HCT116 (cell line): ENCODE results near the gene POP4. TPM values are rescaled to one million over a fixed set of nuclear protein-coding genes. Genes with fewer than 3 reads are reported as not detected.

Source experiments
- ATAC-seq: fragments of 200-7000 bp; cut with Tn5 transposase; 2 replicates; pipeline ENCODE4 v1.9.1; 2020; ENCODE audit warnings: mild to moderate bottlenecking, moderate library complexity
- BruUV-seq: library from RNA; stranded (reverse); fragments of 400-500 nt; replicated peaks from 2 replicates; lab custom pipeline; 2021; lab: Mats Ljungman, UMichigan
- CTCF ChIA-PET: fragments of 300-600 bp; sonication (Branson Sonifier 250); formaldehyde crosslinking; loops from one replicate; lab custom pipeline; 2021; ENCODE audit warnings: antibody characterized with exemption; lab: Charles Lee
- POLR2A ChIA-PET: fragments of 300-600, 350-600 bp; sonication (Branson Sonifier 250); formaldehyde crosslinking; loops from one replicate; lab custom pipeline; 2021; ENCODE audit warnings: antibody characterized with exemption; lab: Charles Lee
- RAD21 ChIA-PET, 2 experiments: fragments of 300-600 bp; sonication (Branson Sonifier 250); formaldehyde crosslinking; loops; one replicate each; lab custom pipeline; 2023; ENCODE audit warnings: low total read pairs in 2 of 2; ENCODE audit not compliant: uncharacterized antibody in 2 of 2, unreplicated experiment in 2 of 2, low non-redundant PET in 1 of 2; lab: Charles Lee
- DNase-seq: peaks from one replicate; pipeline ENCODE4 v3.0.0-alpha.2; 2010; ENCODE audit warnings: low read depth, low spot score
- H2AFZ ChIP-seq: fragments of 200-600 bp; shearing (Covaris generic), sonication (generic); 2 replicates; pipeline ENCODE4 v1.6.1; 2017; ENCODE audit warnings: low read depth, mixed run types, mixed read lengths, antibody characterized with exemption, low read length; ENCODE audit not compliant: poor library complexity, severe bottlenecking
- H3K27ac ChIP-seq: 2 replicates; pipeline ENCODE4 v1.5.1; 2012; ENCODE audit warnings: low read depth, low read length
- H3K27me3 ChIP-seq: fragments of 200-600 bp; sonication (generic); 2 replicates; pipeline ENCODE4 v1.6.1; 2016; ENCODE audit warnings: mixed run types, low read length, mixed read lengths; ENCODE audit not compliant: insufficient read depth
- H3K36me3 ChIP-seq, 2 experiments: fragments of 200-500 bp in 1 of 2; fragments of 200-600 bp in 1 of 2; sonication (Bioruptor generic) in 1 of 2; sonication (generic) in 1 of 2; 2 replicates each; pipeline versions ENCODE4 v1.5.1 to v1.6.1; 2014 to 2016; ENCODE audit warnings: low read length in 2 of 2, inconsistent platforms in 1 of 2, mixed read lengths in 1 of 2, mixed run types in 1 of 2; ENCODE audit not compliant: insufficient read depth in 2 of 2, control insufficient read depth in 1 of 2
- H3K4me1 ChIP-seq, 2 experiments: fragments of 200-600 bp in 1 of 2; sonication (generic) in 1 of 2; 2 replicates each; pipeline versions ENCODE4 v1.5.1 to v1.6.1; 2012 to 2017; ENCODE audit warnings: low read length in 2 of 2, inconsistent platforms in 1 of 2, mild to moderate bottlenecking in 1 of 2, mixed read lengths in 1 of 2, mixed run types in 1 of 2, moderate library complexity in 1 of 2; ENCODE audit not compliant: insufficient read depth in 2 of 2, control insufficient read depth in 1 of 2
- H3K4me2 ChIP-seq: fragments of 200-600 bp; sonication (generic); 2 replicates; pipeline ENCODE4 v1.6.1; 2017; ENCODE audit warnings: mixed run types, low read length, mixed read lengths
- H3K4me3 ChIP-seq, 2 experiments: fragments of 200-600 bp in 1 of 2; sonication (generic) in 1 of 2; replicated peaks in 1 of 2; 2 replicates each; pipeline ENCODE4 v1.5.1; 2011 to 2016; ENCODE audit warnings: low read length in 2 of 2, control low read depth in 1 of 2, low read depth in 1 of 2, mild to moderate bottlenecking in 1 of 2, mixed read lengths in 1 of 2, mixed run types in 1 of 2
- H3K79me2 ChIP-seq: fragments of 200-600 bp; sonication (generic); 2 replicates; pipeline ENCODE4 v1.6.1; 2017; ENCODE audit warnings: mild to moderate bottlenecking, mixed run types, low read length, moderate library complexity, mixed read lengths; ENCODE audit not compliant: insufficient read depth
- H3K9ac ChIP-seq: fragments of 200-600 bp; sonication (generic); 2 replicates; pipeline ENCODE4 v1.6.1; 2016; ENCODE audit warnings: low read length, mixed read lengths
- H3K9me2 ChIP-seq: fragments of 200-600 bp; sonication (generic), shearing (Covaris generic); 2 replicates; pipeline ENCODE4 v1.6.1; 2017; ENCODE audit warnings: mixed run types, mild to moderate bottlenecking, moderate library complexity; ENCODE audit not compliant: insufficient read depth
- H3K9me3 ChIP-seq, 2 experiments: fragments of 200-500 bp in 1 of 2; fragments of 200-600 bp in 1 of 2; sonication (Bioruptor generic) in 1 of 2; sonication (generic) in 1 of 2; 2 replicates each; pipeline ENCODE4 v1.6.1; 2014 to 2017; ENCODE audit warnings: low read length in 2 of 2, mixed read lengths in 2 of 2, inconsistent platforms in 1 of 2, low read depth in 1 of 2, mild to moderate bottlenecking in 1 of 2, mixed run types in 1 of 2, moderate library complexity in 1 of 2; ENCODE audit not compliant: control insufficient read depth in 1 of 2, insufficient read depth in 1 of 2
- H4K20me1 ChIP-seq: fragments of 200-600 bp; sonication (generic), shearing (Covaris generic); 2 replicates; pipeline ENCODE4 v1.6.1; 2017; ENCODE audit warnings: mixed run types, mild to moderate bottlenecking, moderate library complexity; ENCODE audit not compliant: insufficient read depth
- CBX3 ChIP-seq: IDR thresholded peaks from 2 replicates; pipeline ENCODE4 v1.6.1; 2012; ENCODE audit warnings: low read depth
- CEBPB ChIP-seq: IDR thresholded peaks from 2 replicates; pipeline ENCODE4 v1.6.1; 2012; ENCODE audit warnings: low read depth
- EZH2 ChIP-seq: fragments of 200-600 bp; sonication (generic); IDR thresholded peaks from 2 replicates; pipeline ENCODE4 v1.6.1; 2017; ENCODE audit warnings: antibody characterized with exemption, mixed run types
- EZH2phosphoT487 ChIP-seq: fragments of 200-600 bp; IDR thresholded peaks from 2 replicates; pipeline ENCODE4 v1.6.1; 2018; ENCODE audit warnings: antibody characterized with exemption, borderline replicate concordance
- POLR2A ChIP-seq: IDR thresholded peaks from 2 replicates; pipeline ENCODE4 v1.7.0; 2011; ENCODE audit warnings: borderline replicate concordance; ENCODE audit not compliant: insufficient read depth, insufficient read length; ENCODE audit errors: extremely low read depth
- SIN3A ChIP-seq: IDR thresholded peaks from 2 replicates; pipeline ENCODE4 v1.6.1; 2012; ENCODE audit warnings: low read depth
- SRF ChIP-seq: IDR thresholded peaks from 2 replicates; pipeline ENCODE4 v1.6.1; 2012; ENCODE audit warnings: low read depth
- TCF7L2 ChIP-seq: IDR thresholded peaks from 2 replicates; pipeline ENCODE4 v1.7.0; 2011; ENCODE audit warnings: borderline replicate concordance, inconsistent platforms; ENCODE audit not compliant: insufficient read depth, insufficient read length; ENCODE audit errors: extremely low read depth
- YY1 ChIP-seq: IDR thresholded peaks from 2 replicates; pipeline ENCODE4 v1.6.1; 2011; ENCODE audit warnings: low read length, low read depth, moderate library complexity, mild to moderate bottlenecking; ENCODE audit not compliant: insufficient replicate concordance; ENCODE audit errors: extremely low read depth
- ZFX ChIP-seq: fragments of 450-650 bp; IDR thresholded peaks from 2 replicates; pipeline ENCODE4 v1.6.1; 2017
- intact Hi-C: fragments of 100-400 bp; cut with micrococcal nuclease; formaldehyde crosslinking; loops from 2 replicates; pipeline ENCODE4 v1.10.0; 2022
- total RNA-seq: library from RNA; stranded (reverse); gene quantifications from one replicate; pipeline ENCODE4 v1.2.1, GENCODE V29; 2021; ENCODE audit not compliant: unreplicated experiment
- TF ChIP-seq, protein P1 (sequence below): IDR thresholded peaks from 2 replicates; pipeline ENCODE4 v1.6.1; 2012
- TF ChIP-seq, protein P2 (sequence below): IDR thresholded peaks from 2 replicates; pipeline ENCODE4 v1.6.1; 2012; ENCODE audit warnings: low read depth
- TF ChIP-seq, protein P3 (sequence below), 3 experiments: fragments of 200-600 bp in 1 of 3; sonication (generic) in 1 of 3; IDR thresholded peaks in 2 of 3; conservative IDR thresholded peaks in 1 of 3; 2 replicates each; pipeline ENCODE4 v1.5.1; 2012 to 2017; ENCODE audit warnings: low read depth in 2 of 3, low read length in 2 of 3, antibody characterized with exemption in 1 of 3, borderline replicate concordance in 1 of 3, control low read depth in 1 of 3, mild to moderate bottlenecking in 1 of 3, mixed read lengths in 1 of 3, mixed run types in 1 of 3, moderate library complexity in 1 of 3; ENCODE audit not compliant: insufficient read depth in 1 of 3

Gene POP4
- total RNA-seq, 1 experiment from 2014 or later, result 61.2 TPM

DNA sequence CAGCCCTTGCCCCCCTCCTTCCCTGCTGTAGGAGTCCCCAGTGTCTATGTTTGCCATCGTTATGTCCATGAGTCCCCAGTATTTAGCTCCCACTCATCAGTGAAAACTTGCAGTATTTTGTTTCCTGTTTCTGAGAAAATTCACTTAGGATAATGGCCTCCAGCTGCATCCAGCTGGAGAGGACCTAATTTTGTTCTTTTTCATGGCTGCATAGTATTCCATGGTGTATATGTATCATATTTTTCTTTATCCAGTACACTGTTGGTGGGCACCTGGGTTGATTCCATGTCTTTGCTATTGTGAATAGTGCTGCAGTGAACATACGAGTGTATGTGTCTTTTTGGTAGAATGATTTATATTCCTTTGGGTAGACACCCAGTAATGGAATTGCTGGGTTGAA lies 18.0 kb upstream of the POP4 start:
- Histone ChIP-seq H3K79me2 (no peaks in the 10 kb centered on the region), H3K4me1 (no peaks in the 10 kb centered on the region), H3K27me3 (peaks cover 57% of the 10 kb centered on the region), H3K9me3 (peaks cover 0 to 4% of the 10 kb centered on the region in 2 experiments; a peak in 1 of 4 replicates), H4K20me1 (no peaks in the 10 kb centered on the region), H2AFZ (no peak overlapping the region), H3K27ac (no peak overlapping the region), H3K4me2 (no peak overlapping the region), H3K4me3 (no peak overlapping the region), H3K9ac (no peak overlapping the region), H3K9me2 (no peaks in the 10 kb centered on the region), H3K36me3 (no peaks in the 10 kb centered on the region)
- TF ChIP-seq POLR2A (no peak), CEBPB (no peak), ZFX (no peak), SRF (no peak), EZH2phosphoT487 (no peak), YY1 (no peak), CBX3 (no peak), SIN3A (no peak), TCF7L2 (no peak), EZH2 (no peak)
- TF ChIP-seq, protein P1, sequence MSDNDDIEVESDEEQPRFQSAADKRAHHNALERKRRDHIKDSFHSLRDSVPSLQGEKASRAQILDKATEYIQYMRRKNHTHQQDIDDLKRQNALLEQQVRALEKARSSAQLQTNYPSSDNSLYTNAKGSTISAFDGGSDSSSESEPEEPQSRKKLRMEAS, result no peak
- TF ChIP-seq, protein P2, sequence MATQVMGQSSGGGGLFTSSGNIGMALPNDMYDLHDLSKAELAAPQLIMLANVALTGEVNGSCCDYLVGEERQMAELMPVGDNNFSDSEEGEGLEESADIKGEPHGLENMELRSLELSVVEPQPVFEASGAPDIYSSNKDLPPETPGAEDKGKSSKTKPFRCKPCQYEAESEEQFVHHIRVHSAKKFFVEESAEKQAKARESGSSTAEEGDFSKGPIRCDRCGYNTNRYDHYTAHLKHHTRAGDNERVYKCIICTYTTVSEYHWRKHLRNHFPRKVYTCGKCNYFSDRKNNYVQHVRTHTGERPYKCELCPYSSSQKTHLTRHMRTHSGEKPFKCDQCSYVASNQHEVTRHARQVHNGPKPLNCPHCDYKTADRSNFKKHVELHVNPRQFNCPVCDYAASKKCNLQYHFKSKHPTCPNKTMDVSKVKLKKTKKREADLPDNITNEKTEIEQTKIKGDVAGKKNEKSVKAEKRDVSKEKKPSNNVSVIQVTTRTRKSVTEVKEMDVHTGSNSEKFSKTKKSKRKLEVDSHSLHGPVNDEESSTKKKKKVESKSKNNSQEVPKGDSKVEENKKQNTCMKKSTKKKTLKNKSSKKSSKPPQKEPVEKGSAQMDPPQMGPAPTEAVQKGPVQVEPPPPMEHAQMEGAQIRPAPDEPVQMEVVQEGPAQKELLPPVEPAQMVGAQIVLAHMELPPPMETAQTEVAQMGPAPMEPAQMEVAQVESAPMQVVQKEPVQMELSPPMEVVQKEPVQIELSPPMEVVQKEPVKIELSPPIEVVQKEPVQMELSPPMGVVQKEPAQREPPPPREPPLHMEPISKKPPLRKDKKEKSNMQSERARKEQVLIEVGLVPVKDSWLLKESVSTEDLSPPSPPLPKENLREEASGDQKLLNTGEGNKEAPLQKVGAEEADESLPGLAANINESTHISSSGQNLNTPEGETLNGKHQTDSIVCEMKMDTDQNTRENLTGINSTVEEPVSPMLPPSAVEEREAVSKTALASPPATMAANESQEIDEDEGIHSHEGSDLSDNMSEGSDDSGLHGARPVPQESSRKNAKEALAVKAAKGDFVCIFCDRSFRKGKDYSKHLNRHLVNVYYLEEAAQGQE, result no peak
- TF ChIP-seq, protein P3, sequence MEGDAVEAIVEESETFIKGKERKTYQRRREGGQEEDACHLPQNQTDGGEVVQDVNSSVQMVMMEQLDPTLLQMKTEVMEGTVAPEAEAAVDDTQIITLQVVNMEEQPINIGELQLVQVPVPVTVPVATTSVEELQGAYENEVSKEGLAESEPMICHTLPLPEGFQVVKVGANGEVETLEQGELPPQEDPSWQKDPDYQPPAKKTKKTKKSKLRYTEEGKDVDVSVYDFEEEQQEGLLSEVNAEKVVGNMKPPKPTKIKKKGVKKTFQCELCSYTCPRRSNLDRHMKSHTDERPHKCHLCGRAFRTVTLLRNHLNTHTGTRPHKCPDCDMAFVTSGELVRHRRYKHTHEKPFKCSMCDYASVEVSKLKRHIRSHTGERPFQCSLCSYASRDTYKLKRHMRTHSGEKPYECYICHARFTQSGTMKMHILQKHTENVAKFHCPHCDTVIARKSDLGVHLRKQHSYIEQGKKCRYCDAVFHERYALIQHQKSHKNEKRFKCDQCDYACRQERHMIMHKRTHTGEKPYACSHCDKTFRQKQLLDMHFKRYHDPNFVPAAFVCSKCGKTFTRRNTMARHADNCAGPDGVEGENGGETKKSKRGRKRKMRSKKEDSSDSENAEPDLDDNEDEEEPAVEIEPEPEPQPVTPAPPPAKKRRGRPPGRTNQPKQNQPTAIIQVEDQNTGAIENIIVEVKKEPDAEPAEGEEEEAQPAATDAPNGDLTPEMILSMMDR (IDR thresholded peaks at IDR 0.05 in 2 of 3, conservative IDR thresholded peaks at IDR 0.05 in 1 of 3; ENCODE audit: borderline replicate concordance in 1 of 3, insufficient read depth in 1 of 3, low read depth in 2 of 3, low read length in 2 of 3), result no peak
- ChIA-PET POLR2A (no interaction called here), CTCF (no interaction called here), RAD21 (no interaction called here)
- no peak for ATAC-seq
- no peak for DNase-seq
- intact Hi-C loops, result no loop called here
- BruUV-seq, result no TSS peak
